Globus pallidus (tissue), 1 donor: ENCODE results near the gene JAKMIP3.

Source experiments
- DNase-seq: peaks from one replicate; pipeline ENCODE4 v3.0.0-alpha.2; 2015; ENCODE audit warnings: low spot score

Gene JAKMIP3

GRCh38 chr10:132065491-132066105, at the start of gene JAKMIP3:
Gene JAKMIP3, plus strand, starts transcription at chr10:132065946. Its CDS starts 38,863 bp downstream, at chr10:132104809.
- peak; percentile 85 for DNase-seq

- no peak for DNase-seq
Measured at GRCh38 chr10:132016514-132016913, 49.2 kb upstream of the JAKMIP3 start.

GRCh38 chr10:132018446-132018845, 47.3 kb upstream of the JAKMIP3 start:
- no peak for DNase-seq

- DNase-seq: no peak
Measured at GRCh38 chr10:132019366-132019765, 46.4 kb upstream of the JAKMIP3 start.

GRCh38 chr10:132020456-132020855, 45.3 kb upstream of the JAKMIP3 start:
- DNase-seq: no peak

GRCh38 chr10:132021046-132021445, 44.7 kb upstream of the JAKMIP3 start:
- no peak for DNase-seq

GRCh38 chr10:132021504-132022143, 44.1 kb upstream of the JAKMIP3 start:
- no peak for DNase-seq

- DNase-seq: no peak
Measured at GRCh38 chr10:132022241-132022640, 43.5 kb upstream of the JAKMIP3 start.

GRCh38 chr10:132023092-132023811, 42.5 kb upstream of the JAKMIP3 start:
- DNase-seq: peak; percentile 72

GRCh38 chr10:132027423-132027983, 38.2 kb upstream of the JAKMIP3 start:
- no peak for DNase-seq

- no peak for DNase-seq
Measured at GRCh38 chr10:132028706-132029105, 37.0 kb upstream of the JAKMIP3 start.

- DNase-seq: no peak
Measured at GRCh38 chr10:132030898-132031463, 34.8 kb upstream of the JAKMIP3 start.

GRCh38 chr10:132033632-132034031, 32.1 kb upstream of the JAKMIP3 start:
- DNase-seq: no peak

- DNase-seq: no peak
Measured at GRCh38 chr10:132035476-132035875, 30.3 kb upstream of the JAKMIP3 start.

- DNase-seq: no peak
Measured at GRCh38 chr10:132036153-132036886, 29.4 kb upstream of the JAKMIP3 start.

GRCh38 chr10:132036887-132037675, 28.7 kb upstream of the JAKMIP3 start:
- peak; percentile 40 for DNase-seq

- no peak for DNase-seq
Measured at GRCh38 chr10:132037676-132037975, 28.1 kb upstream of the JAKMIP3 start.

- no peak for DNase-seq
Measured at GRCh38 chr10:132039371-132039770, 26.4 kb upstream of the JAKMIP3 start.

GRCh38 chr10:132040046-132040445, 25.7 kb upstream of the JAKMIP3 start:
- DNase-seq: no peak

- DNase-seq: no peak
Measured at GRCh38 chr10:132041340-132041739, 24.4 kb upstream of the JAKMIP3 start.
